Spleen (tissue), 11 donors: Measurements from ENCODE around the gene COG7. TPM values are rescaled to one million over a fixed set of nuclear protein-coding genes. Genes with fewer than 3 reads are reported as not detected.
A peak's percentile ranks its signal among the peaks of the same experiment; 100 is the strongest.

ENCODE experiments used
- DNase-seq: peaks from one replicate; pipeline ENCODE4 v3.0.0-alpha.2; 2020
- H3K27ac ChIP-seq, 8 donors: fragments of 200-600 bp; sonication (generic) in 7 of 8; 1 replicate in 4 of 8; 2 replicates in 4 of 8; pipeline versions ENCODE4 v1.5.0 to v1.8.0; 2016 to 2021; ENCODE audit warnings: inconsistent platforms in 4 of 8, mild to moderate bottlenecking in 4 of 8, moderate library complexity in 1 of 8
- H3K27me3 ChIP-seq, 7 donors: fragments of 200-600 bp; sonication (generic) in 6 of 7; replicated peaks in 1 of 7; 1 replicate in 4 of 7; 2 replicates in 3 of 7; pipeline versions ENCODE4 v1.5.0 to v1.8.0; 2016 to 2021; ENCODE audit warnings: inconsistent platforms in 3 of 7, mild to moderate bottlenecking in 1 of 7
- H3K36me3 ChIP-seq, 6 donors: fragments of 200-600 bp; sonication (generic) in 5 of 6; 1 replicate in 4 of 6; 2 replicates in 2 of 6; pipeline versions ENCODE4 v1.5.0 to v1.8.0; 2016 to 2021; ENCODE audit warnings: inconsistent platforms in 2 of 6
- H3K4me1 ChIP-seq, 6 donors: fragments of 200-600 bp; sonication (generic) in 5 of 6; 1 replicate in 3 of 6; 2 replicates in 3 of 6; pipeline versions ENCODE4 v1.5.0 to v1.8.0; 2016 to 2021; ENCODE audit warnings: inconsistent platforms in 3 of 6
- H3K4me3 ChIP-seq, 8 donors: fragments of 200-600 bp; sonication (generic) in 7 of 8; 1 replicate in 4 of 8; 2 replicates in 4 of 8; pipeline versions ENCODE4 v1.5.0 to v1.8.0; 2016 to 2021; ENCODE audit warnings: inconsistent platforms in 4 of 8, mild to moderate bottlenecking in 4 of 8, moderate library complexity in 2 of 8
- H3K9me3 ChIP-seq, 8 donors: fragments of 200-600 bp; sonication (generic) in 7 of 8; 1 replicate in 4 of 8; 2 replicates in 4 of 8; pipeline versions ENCODE4 v1.5.0 to v1.8.0; 2016 to 2021; ENCODE audit warnings: inconsistent platforms in 4 of 8
- CTCF ChIP-seq, 11 experiments: fragments of 200-600 bp in 7 of 11; fragments of 450-650 bp in 4 of 11; sonication (generic) in 4 of 11; IDR thresholded peaks in 8 of 11; conservative IDR thresholded peaks in 3 of 11; 1 replicate in 7 of 11; 2 replicates in 4 of 11; pipeline versions ENCODE4 v1.4.0 to v1.8.0; 2016 to 2021; ENCODE audit warnings: antibody characterized with exemption in 11 of 11, inconsistent platforms in 4 of 11, mild to moderate bottlenecking in 1 of 11
- POLR2A ChIP-seq, 3 donors: fragments of 450-650 bp; IDR thresholded peaks; one replicate each; pipeline ENCODE4 v1.5.1; 2017; ENCODE audit warnings: antibody characterized with exemption in 3 of 3, mild to moderate bottlenecking in 1 of 3
- POLR2AphosphoS5 ChIP-seq, 3 donors: sonication (generic); formaldehyde crosslinking; IDR thresholded peaks; one replicate each; pipeline ENCODE4 v1.5.1; 2017; ENCODE audit warnings: antibody characterized with exemption in 3 of 3
- WGBS, 5 donors: extraction: QIAGEN DNeasy Blood & Tissue Kit in 3 of 5; methylation state at CpG; one replicate each; pipeline versions ENCODE4 v1.1.5 to v1.1.7; 2013 to 2018; 5-methylcytosine and 5-hydroxymethylcytosine counted together
- intact Hi-C: fragments of 100-400 bp; cut with DNase I; formaldehyde crosslinking; loops from one replicate; pipeline ENCODE4 v1.15.0; 2023; ENCODE audit warnings: low total_unique reads
- polyA plus RNA-seq, 3 donors: library from polyadenylated mRNA; stranded (reverse); fragments of 200-250 nt; gene quantifications; one replicate each; pipeline ENCODE4 v1.2.1, GENCODE V29; 2013
- total RNA-seq, 7 donors: library from RNA; depleted of rRNA in 3 of 7; stranded (reverse); fragments of >200 nt in 3 of 7; fragmentation: NEBNext Ultra II Directional in 4 of 7; extraction: Animal tissue kit (Norgen Biotek cat#: 25700) in 4 of 7; gene quantifications; one replicate each; pipeline versions ENCODE4 v1.1.0 to v1.2.1, GENCODE V29; 2016 to 2021
- donor health status: healthy with polysubstance abuse.
- donor health status: DM: no; HTN: no; CAD: no; lungs with moderate emphysema.
- donor health status: DM: no; HTN: no; CAD: no.
- donor health status: Bipolar disorder and iron deficiency.
- donor health status: healthy.
- donor health status: DM: no; HTN: no; CAD: no.
- donor health status: DM: yes; HTN: yes; CAD: no.

Gene COG7
- total and polyA plus RNA-seq, 10 donors, result 9.6 to 25.5 (median 18.8) TPM

- DNase-seq, result no peak
- H3K36me3 ChIP-seq, result peaks cover 0 to 98% (median 82%) of the 10 kb centered on the region in 6 donors
- 85 to 96% (median 94%) methylated on average over 6 of the region's 6 CpGs for WGBS, 5 donors
- TF ChIP-seq POLR2AphosphoS5 (IDR thresholded peaks at IDR 0.05), result no peak
- H3K4me3 ChIP-seq, result no peak overlapping the region
- no peaks in the 10 kb centered on the region for H3K27me3 ChIP-seq
- no peak overlapping the region for H3K27ac ChIP-seq
- intact Hi-C loops, result no loop called here
- no peaks in the 10 kb centered on the region for H3K4me1 ChIP-seq
- H3K9me3 ChIP-seq, result no peaks in the 10 kb centered on the region
Observed at GRCh38 chr16:23414731-23415130, 38.3 kb downstream of the COG7 start.

- 94 to 97% (median 95%) methylated on average over 4 of the region's 4 CpGs for WGBS, 5 donors
- DNase-seq, result peak; percentile 37
Observed at GRCh38 chr16:23410176-23410575, 42.8 kb downstream of the COG7 start.

GRCh38 chr16:23409522-23409921 is 43.5 kb downstream of the COG7 start:
- H3K36me3 ChIP-seq, result peaks cover 3 to 97% (median 72%) of the 10 kb centered on the region in 6 donors
- intact Hi-C loops, result no loop called here
- TF ChIP-seq POLR2A (IDR thresholded peaks at IDR 0.05), result no peak
- no peak for TF ChIP-seq POLR2AphosphoS5 (IDR thresholded peaks at IDR 0.05)
- no peak for TF ChIP-seq CTCF (IDR thresholded peaks at IDR 0.05 in 8 of 11, conservative IDR thresholded peaks at IDR 0.05 in 3 of 11)

More at GRCh38 chr16:23410176-23410575, 42.8 kb downstream of the COG7 start:
- Histone ChIP-seq H3K4me3 (no peak overlapping the region), H3K36me3 (peaks cover 3 to 97% (median 71%) of the 10 kb centered on the region in 6 donors), H3K27ac (no peak overlapping the region), H3K9me3 (no peaks in the 10 kb centered on the region), H3K27me3 (no peaks in the 10 kb centered on the region), H3K4me1 (no peaks in the 10 kb centered on the region)
- TF ChIP-seq POLR2AphosphoS5 (IDR thresholded peaks at IDR 0.05) (no peak), CTCF (IDR thresholded peaks at IDR 0.05 in 8 of 11, conservative IDR thresholded peaks at IDR 0.05 in 3 of 11) (no peak), POLR2A (IDR thresholded peaks at IDR 0.05) (no peak)
- intact Hi-C loops, result no loop called here

GRCh38 chr16:23408823-23409298 is 44.1 kb downstream of the COG7 start:
- Histone ChIP-seq H3K36me3 (peaks cover 3 to 97% (median 72%) of the 10 kb centered on the region in 6 donors), H3K27ac (no peak overlapping the region), H3K4me1 (peaks cover 0 to 7% (median 0%) of the 10 kb centered on the region in 6 donors), H3K9me3 (no peaks in the 10 kb centered on the region), H3K4me3 (no peak overlapping the region), H3K27me3 (no peaks in the 10 kb centered on the region)
- DNase-seq, result peak; percentile 51
- TF ChIP-seq CTCF (IDR thresholded peaks at IDR 0.05 in 8 of 11, conservative IDR thresholded peaks at IDR 0.05 in 3 of 11) (no peak), POLR2A (IDR thresholded peaks at IDR 0.05) (no peak), POLR2AphosphoS5 (IDR thresholded peaks at IDR 0.05) (no peak)
- 86 to 98% (median 93%) methylated on average over 4 to 7 of the region's 7 CpGs for WGBS, 5 donors
- intact Hi-C loops, result no loop called here

More at GRCh38 chr16:23409522-23409921, 43.5 kb downstream of the COG7 start:
- no peak for DNase-seq
- no peak overlapping the region for H3K4me3 ChIP-seq
- WGBS, 5 donors, result 84 to 93% (median 90%) methylated on average over 2 of the region's 2 CpGs
- H3K9me3 ChIP-seq, result no peaks in the 10 kb centered on the region
- peaks cover 0 to under 1% (median 0%) of the 10 kb centered on the region in 6 donors for H3K4me1 ChIP-seq
- no peaks in the 10 kb centered on the region for H3K27me3 ChIP-seq
- H3K27ac ChIP-seq, result no peak overlapping the region
